ENCODE measurements around the gene SKI. TPM values are rescaled to one million over a fixed set of nuclear protein-coding genes. Genes with fewer than 3 reads are reported as not detected.

Gene SKI
- total RNA-seq, 1 donor from 2014 or later = 78.9 TPM

GRCh38 chr1:2337501-2337900 lies 109.4 kb downstream of the SKI start:
- DNase-seq (ENCODE audit: low spot score) = no peak

DNA sequence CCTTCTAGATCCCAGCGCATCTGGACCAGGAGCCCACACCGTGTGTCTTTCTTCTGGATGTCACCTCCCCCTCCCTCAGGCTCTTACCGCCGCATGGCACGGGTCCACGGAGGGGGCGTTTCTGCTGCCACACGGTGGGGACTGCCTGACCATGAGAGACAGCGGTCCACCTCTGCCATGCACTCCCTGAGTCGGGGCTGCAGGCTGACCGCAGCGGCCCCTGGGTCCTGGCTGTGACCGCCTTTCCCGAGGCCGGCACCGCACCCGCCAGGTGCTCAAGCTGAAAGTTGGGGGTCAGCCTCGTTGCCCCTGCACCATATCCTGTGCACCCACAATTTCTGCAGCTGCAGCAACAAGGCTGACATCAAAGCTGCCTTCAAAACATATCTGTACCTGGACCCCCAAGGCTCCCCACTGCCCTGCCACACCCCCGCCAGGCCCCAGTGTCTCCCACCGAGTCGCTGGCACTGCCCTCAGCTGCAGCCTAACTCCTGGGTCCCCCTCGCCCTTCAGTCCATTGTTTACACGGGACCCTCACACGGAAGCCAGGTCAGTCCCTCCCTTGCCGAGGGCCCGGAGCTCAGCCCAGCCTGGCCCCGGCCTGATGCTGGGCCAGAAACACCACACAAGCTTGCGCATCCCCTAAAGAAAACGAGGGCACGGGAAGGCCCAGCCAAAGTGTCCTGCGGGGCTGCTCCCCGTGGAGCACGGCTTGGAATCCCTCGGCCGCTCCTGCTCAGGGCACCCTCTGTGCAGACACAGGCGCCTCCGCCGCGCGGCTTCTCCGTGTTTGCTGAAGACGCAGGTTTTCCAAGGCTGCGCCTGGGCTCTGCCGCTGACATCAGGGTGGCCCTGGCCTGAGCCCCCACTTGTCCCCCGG lies 111.3 kb downstream of the SKI start:
- DNase-seq (ENCODE audit: low spot score) = no peak

DNA sequence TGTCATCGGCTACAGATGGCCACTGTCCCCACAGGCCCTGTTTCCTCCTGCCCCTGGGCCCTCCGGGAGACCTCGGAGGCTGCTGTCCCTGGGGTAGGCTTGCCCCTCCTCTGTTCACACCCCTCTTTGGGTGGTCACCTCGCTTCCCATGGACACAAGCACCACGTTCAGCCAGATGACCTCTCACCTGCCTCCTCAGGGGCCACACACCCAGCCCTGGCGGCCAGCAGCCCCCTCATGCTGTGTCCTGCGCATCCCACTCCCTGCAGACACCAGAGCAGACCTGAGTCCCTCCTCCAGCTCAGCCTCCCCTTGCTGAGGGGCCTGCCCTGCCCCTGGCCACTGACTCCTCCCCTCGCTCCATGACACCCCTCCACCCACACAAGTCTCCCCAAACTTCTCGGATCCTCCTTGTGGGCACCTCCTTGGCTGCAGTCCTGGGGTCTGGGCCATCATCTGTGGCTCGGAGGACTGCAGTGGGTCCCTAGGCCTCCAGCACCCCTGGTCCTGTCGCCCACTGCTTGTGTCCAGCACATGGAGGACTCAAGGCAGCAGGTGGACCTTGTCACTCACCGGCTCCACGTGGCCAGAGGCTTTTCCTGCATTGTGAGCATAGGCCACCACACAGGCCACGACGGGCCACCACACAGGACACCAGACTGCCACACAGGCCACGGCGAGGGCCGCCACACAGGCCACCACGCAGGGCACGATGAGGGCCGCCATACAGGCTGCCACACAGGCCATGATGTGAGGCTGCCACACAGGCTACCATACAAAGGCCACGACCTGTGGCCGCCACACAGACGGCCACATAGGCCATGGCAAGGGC lies 112.2 kb downstream of the SKI start:
- DNase-seq (ENCODE audit: low spot score) = no peak

DNA sequence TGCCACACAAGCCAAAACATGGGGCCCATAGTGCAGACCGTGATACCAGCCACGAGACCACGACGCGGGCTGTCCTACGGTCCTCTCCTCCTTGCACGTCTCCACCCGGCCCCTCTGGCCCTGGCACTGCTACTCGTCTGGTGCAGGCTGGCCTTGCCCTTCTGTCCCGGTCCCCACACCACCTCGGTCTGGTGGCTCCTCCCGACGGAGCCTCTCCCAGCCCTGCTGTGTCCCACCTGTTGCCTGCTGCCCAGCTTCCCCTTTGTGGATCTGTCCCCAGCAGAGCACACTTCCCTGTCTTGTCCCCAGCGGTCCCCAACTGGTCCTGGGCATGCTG lies 112.8 kb downstream of the SKI start:
- DNase-seq (ENCODE audit: low spot score) = no peak

GRCh38 chr1:2341706-2342383 lies 113.7 kb downstream of the SKI start:
- DNase-seq (ENCODE audit: low spot score) = no peak

GRCh38 chr1:2342384-2343022 lies 114.4 kb downstream of the SKI start:
- DNase-seq (ENCODE audit: low spot score) = no peak

- DNase-seq (ENCODE audit: low spot score) = no peak
Measured at GRCh38 chr1:2343023-2343935, 115.2 kb downstream of the SKI start.

GRCh38 chr1:2344121-2344681 lies 116.1 kb downstream of the SKI start:
- no peak for DNase-seq (ENCODE audit: low spot score)

DNA sequence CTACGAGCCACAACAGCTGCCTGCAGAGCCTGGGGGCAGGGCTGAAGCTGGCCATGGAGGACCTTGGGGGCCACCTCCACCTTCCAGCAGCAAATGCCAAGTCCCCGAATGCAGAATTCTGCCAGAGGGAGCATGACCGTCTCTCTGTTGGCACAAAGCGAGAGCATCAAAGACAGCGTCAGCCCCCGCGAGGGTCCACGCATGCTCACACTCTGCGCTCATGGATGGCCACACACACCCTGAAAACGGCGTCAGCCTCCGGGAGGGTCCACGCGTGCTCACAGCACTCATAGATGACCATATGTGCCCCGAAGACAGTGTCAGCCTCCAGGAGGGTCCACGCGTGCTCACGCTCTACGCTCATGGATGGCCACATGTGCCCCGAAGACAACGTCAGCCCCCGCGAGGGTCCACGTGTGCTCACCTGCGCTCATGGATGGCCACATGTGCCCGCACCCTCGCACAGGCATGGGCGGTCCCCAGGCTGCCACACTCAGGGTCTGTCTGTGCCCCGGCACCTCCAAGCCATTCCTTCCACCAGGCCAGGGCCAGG lies 116.7 kb downstream of the SKI start:
- no peak for DNase-seq (ENCODE audit: low spot score)

DNA sequence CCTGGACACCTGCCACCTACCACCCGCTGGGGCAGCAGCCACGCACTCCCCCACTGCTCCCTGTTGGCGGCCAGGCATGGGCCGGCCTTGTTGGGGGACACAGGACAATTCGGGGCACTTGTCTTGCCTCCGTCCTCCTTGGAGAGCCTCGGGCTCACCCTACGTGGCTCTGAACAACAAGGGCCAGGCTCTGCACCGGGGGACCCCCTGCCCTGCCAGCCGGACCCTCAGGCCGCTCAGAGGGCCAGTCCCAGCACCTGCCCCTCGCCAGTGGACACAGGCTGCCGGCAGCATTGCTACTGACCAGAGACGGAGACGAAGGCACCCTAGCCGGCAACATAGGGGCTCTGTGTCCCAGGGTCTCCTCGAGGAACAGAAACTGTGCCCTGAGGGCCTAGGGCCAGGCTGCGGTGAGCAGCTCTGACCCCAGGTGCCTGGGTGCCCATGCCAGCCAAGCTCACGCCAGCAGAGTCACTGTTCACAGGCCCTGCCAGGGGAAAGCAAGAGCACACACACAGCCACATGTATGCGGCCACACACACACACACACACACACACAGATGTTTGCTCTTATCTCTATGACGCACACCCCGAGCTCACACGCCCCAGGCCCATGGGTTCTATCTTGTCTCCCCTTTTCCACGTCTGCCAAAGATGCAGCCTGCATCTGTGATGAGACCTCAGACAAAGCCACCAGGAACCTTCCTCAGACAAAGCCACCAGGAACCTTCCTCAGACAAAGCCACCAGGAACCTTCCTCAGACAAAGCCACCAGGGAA lies 117.4 kb downstream of the SKI start:
- no peak for DNase-seq (ENCODE audit: low spot score)

DNA sequence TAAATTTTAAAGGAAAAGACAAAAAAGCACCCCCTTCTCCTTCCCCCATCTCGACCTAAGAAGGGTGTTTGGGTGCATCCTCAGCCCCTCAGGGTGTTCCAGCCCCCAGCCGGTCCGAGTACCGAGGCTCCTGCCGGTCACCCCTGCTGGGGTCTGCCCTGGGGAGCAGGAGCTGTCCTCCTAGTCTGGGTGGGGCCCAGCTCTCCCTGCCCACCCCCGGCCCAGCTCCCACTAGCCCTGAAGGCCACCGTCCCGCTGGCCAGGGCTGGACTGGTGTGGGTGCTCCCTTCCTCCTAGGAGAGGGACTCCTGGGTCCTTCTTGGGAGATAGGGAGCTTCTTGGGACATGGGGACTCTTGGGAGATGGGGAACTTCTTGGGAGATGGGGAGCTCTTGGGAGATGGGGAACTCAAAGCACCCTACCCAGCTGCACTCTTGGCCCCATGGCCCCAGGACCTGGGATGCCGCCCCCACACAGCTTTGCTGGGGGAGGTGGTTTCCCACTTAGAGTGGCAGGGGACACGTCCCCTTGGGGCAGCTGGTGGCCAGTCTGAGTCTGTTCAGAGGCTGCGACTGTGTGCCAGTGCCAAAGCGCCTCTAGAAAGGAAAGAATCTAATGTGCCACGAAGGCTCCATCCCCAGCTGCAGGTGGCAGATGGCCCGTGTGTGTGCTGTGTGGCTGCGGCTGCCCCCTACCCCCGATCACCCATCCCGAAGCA lies 118.7 kb downstream of the SKI start:
- DNase-seq (ENCODE audit: low spot score) = no peak

DNA sequence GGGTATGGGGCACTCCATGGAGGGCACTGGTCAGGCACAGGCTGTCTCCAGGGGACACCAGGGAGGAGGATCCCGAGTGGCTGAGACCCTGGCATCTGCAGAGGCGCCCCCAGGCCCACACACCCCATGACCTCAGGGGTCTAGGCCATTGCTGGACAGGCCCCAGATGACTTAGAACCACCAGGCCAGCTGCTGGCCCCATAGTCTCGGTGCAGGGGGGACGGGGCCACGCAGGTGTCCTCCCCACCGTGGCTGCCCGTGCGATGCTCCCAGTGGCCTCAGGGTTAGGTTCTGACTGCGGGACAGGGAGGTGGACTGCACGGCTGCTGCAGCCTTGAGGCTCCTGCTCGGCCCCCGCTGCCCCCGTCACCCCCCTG lies 119.3 kb downstream of the SKI start:
- DNase-seq (ENCODE audit: low spot score) = no peak

- no peak for DNase-seq (ENCODE audit: low spot score)
Measured at GRCh38 chr1:2347896-2348295, 119.8 kb downstream of the SKI start.

DNA sequence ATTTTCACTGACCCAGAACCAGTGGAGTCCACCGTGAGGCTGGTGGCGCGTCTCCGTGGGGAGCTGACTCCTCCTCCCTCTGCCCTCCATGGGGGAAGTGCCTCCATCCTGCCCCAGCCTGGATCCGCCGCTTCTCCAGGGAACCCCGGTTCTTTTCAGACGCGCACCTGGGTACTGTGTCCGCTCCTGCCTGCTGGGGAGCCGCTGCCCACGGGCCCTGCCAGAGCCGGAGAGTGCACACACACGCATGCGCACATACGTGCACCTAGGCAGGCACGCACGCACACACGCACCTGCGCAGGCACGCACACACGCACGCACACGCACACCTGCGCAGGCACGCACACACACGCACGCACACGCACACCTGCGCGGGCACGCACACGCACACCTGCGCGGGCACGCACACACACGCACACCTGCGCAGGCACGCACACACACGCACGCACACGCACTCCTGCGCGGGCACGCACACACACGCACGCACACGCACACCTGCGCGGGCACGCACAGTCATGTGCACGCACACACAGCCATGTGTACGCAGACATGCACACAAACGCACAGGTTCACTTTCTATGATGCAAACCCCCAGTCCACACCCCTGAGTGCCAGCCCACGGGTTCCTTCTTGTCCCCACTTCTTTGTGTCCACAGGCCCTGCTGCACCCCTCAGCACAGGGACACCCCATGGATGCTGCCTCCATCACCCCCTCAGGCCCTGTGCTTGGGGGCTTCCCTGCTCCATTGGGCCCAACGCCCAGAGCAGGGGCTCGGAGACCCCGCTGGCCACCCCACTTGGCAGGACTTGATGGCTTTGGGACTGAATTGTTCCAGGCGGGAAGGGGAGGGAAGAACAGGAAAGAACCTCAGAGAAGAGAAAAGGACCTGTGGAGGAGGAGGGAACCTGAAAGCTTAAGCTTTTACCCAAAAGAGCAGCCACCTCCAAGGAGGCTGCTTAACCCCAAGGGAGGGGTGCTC lies 120.5 kb downstream of the SKI start:
- DNase-seq (ENCODE audit: low spot score) = no peak

- DNase-seq (ENCODE audit: low spot score) = no peak
Measured at GRCh38 chr1:2349806-2350205, 121.7 kb downstream of the SKI start.

- no peak for DNase-seq (ENCODE audit: low spot score)
Measured at GRCh38 chr1:2350501-2350900, 122.4 kb downstream of the SKI start.

DNA sequence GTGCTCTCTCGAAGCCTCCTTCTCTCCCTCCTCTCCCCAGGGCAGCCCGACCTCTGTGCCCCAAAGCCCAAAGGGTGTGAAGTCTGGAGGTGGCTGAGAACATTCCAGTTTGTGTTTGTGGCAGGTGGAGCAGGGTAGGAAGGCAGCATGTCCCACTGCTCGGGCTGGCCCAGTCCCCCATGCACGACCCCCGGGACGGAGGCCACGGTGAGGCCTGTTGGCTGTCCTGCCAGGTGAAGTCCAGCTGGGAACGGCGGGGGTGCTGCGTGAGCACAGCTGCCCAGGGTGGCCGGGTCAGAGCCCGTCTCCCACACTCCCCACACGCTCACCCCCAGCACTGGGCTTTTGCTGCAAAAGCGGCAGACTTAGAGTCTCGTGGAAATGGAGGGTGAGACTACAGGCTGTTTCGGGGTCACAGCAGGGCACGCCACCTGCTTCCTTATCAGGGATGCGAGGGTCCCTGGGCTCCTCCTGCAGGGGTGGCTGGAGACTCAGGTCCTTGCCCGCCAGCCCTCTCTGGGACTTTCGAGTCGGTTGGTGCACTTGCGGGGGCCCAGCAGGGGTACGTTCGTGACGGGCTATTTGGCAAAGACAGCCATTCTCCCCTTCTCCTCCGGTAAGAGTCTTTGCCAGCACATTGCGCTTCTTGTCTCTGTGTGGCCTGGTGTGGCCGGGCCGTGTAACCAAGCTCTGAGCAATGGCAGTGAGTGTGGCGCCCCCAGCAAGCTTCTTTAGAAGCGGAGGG lies 123.0 kb downstream of the SKI start:
- no peak for DNase-seq (ENCODE audit: low spot score)

Data from mucosa of gallbladder (tissue), 1 donor.